ENCODE measurements around the gene STK4. TPM values are rescaled to one million over a fixed set of nuclear protein-coding genes. Genes with fewer than 3 reads are reported as not detected.

STK4 gene
- total RNA-seq, 1 experiment from 2014 or later: 60.9 TPM

GRCh38 chr20:44990957-44991356 is 24.6 kb downstream of the STK4 start:
- Histone ChIP-seq H3K4me1 (replicated peaks; ENCODE audit: insufficient read depth) (peaks cover 12% of the 10 kb centered on the region; the same call in 1 of the 2 replicates), H3K9me3 (ENCODE audit: insufficient read depth, low read depth) (no peaks in the 10 kb centered on the region), H4K20me1 (ENCODE audit: insufficient read depth) (no peaks in the 10 kb centered on the region), H2AFZ (no peak overlapping the region), H3F3A (ENCODE audit: insufficient read depth, low read depth) (no peaks in the 10 kb centered on the region), H3K79me2 (ENCODE audit: low read depth) (peaks cover 8% of the 10 kb centered on the region; the same call in 1 of the 2 replicates), H3K4me2 (no peak overlapping the region), H3K27ac (no peak overlapping the region), H3K9me2 (ENCODE audit: insufficient read depth) (no peaks in the 10 kb centered on the region; the same call in 1 of the 2 replicates), H3K36me3 (ENCODE audit: low read depth) (peaks cover 20% of the 10 kb centered on the region; the same call in 1 of the 2 replicates), H3K27me3 (ENCODE audit: insufficient read depth, low read depth) (no peaks in the 10 kb centered on the region), H3K4me3 (no peak overlapping the region)
- no peak for DNase-seq
- intact Hi-C loops (cut with micrococcal nuclease; ENCODE audit: unreplicated experiment): no loop called here
- no TSS peak for BruUV-seq (replicated peaks)
- CTCF ChIA-PET: no interaction called here
- POLR2A ChIA-PET (ENCODE audit: unreplicated experiment): no interaction called here
- TF ChIP-seq CTCF (conservative IDR thresholded peaks at IDR 0.05): no peak
- TF ChIP-seq EZH2 (IDR thresholded peaks at IDR 0.05; ENCODE audit: low read depth): no peak

- no peak overlapping the region for H3K4me2 ChIP-seq
These were observed 27.0 kb downstream of the STK4 start for GRCh38 chr20:44993343-44993742.

GRCh38 chr20:44997171-44997570 is 30.9 kb downstream of the STK4 start:
- Histone ChIP-seq H2AFZ (no peak overlapping the region), H3K36me3 (ENCODE audit: low read depth) (peaks cover 24% of the 10 kb centered on the region; the same call in 1 of the 2 replicates), H3K4me1 (replicated peaks; ENCODE audit: insufficient read depth) (peaks cover 12% of the 10 kb centered on the region; the same call in 1 of the 2 replicates), H3K4me2 (no peak overlapping the region), H3K9me2 (ENCODE audit: insufficient read depth) (no peaks in the 10 kb centered on the region; the same call in 1 of the 2 replicates), H3K79me2 (ENCODE audit: low read depth) (no peaks in the 10 kb centered on the region), H3K27ac (no peak overlapping the region), H3K27me3 (ENCODE audit: insufficient read depth, low read depth) (no peaks in the 10 kb centered on the region), H3K4me3 (no peak overlapping the region), H3F3A (ENCODE audit: insufficient read depth, low read depth) (peaks cover 5% of the 10 kb centered on the region; the same call in 1 of the 2 replicates), H3K9me3 (ENCODE audit: insufficient read depth, low read depth) (no peaks in the 10 kb centered on the region), H4K20me1 (ENCODE audit: insufficient read depth) (0 out of 2 replicates have a peak, but pooled peaks cover 6% of the 10 kb centered on the region)
- TF ChIP-seq CTCF (conservative IDR thresholded peaks at IDR 0.05) (no peak), EZH2 (IDR thresholded peaks at IDR 0.05; ENCODE audit: low read depth) (no peak)
- no peak for DNase-seq
- intact Hi-C loops (cut with micrococcal nuclease; ENCODE audit: unreplicated experiment): no loop called here
- no TSS peak for BruUV-seq (replicated peaks)
- POLR2A ChIA-PET (ENCODE audit: unreplicated experiment): no interaction called here
- CTCF ChIA-PET: no interaction called here

More at GRCh38 chr20:44993343-44993742, 27.0 kb downstream of the STK4 start:
- Histone ChIP-seq H2AFZ (no peak overlapping the region), H3K9me2 (ENCODE audit: insufficient read depth) (no peaks in the 10 kb centered on the region; the same call in 1 of the 2 replicates), H3K36me3 (ENCODE audit: low read depth) (peaks cover 23% of the 10 kb centered on the region; the same call in 1 of the 2 replicates), H3K27ac (peak overlapping the region; percentile 51), H3K9me3 (ENCODE audit: insufficient read depth, low read depth) (no peaks in the 10 kb centered on the region), H3F3A (ENCODE audit: insufficient read depth, low read depth) (no peaks in the 10 kb centered on the region), H3K27me3 (ENCODE audit: insufficient read depth, low read depth) (no peaks in the 10 kb centered on the region), H3K4me3 (no peak overlapping the region), H3K79me2 (ENCODE audit: low read depth) (peaks cover 8% of the 10 kb centered on the region; the same call in 1 of the 2 replicates), H3K4me1 (replicated peaks; ENCODE audit: insufficient read depth) (peaks cover 12% of the 10 kb centered on the region; the same call in 1 of the 2 replicates), H4K20me1 (ENCODE audit: insufficient read depth) (no peaks in the 10 kb centered on the region)
- ChIA-PET CTCF (no interaction called here), POLR2A (ENCODE audit: unreplicated experiment) (interaction anchor here (0.6 kb wide), 1 partner anchor 78 kb away, joined by 3 read pairs; no protein-coding TSS in a partner anchor)
- no peak for DNase-seq
- intact Hi-C loops (cut with micrococcal nuclease; ENCODE audit: unreplicated experiment): no loop called here
- TF ChIP-seq EZH2 (IDR thresholded peaks at IDR 0.05; ENCODE audit: low read depth): no peak
- no peak for TF ChIP-seq CTCF (conservative IDR thresholded peaks at IDR 0.05)
- no TSS peak for BruUV-seq (replicated peaks)
